WTC11 (cell line): ENCODE measurements around the gene GIPR.

Experiments used
- CTCF ChIP-seq: fragments of 200-600 bp; IDR thresholded peaks from 2 replicates; pipeline ENCODE4 v1.8.0; 2022; ENCODE audit warnings: antibody characterized with exemption
- FOXJ3 ChIP-seq: sonication (generic); formaldehyde crosslinking; IDR thresholded peaks from 2 replicates; pipeline ENCODE4 v1.9.0; 2021; ENCODE audit warnings: missing genetic modification reagents, mild to moderate bottlenecking, borderline replicate concordance

GRCh38 chr19:45682117-45682516 lies 14.1 kb downstream of the GIPR start:
- no peak for TF ChIP-seq CTCF
- TF ChIP-seq FOXJ3 (CRISPR knock-in tag): no peak
